ENCODE data around the gene CETP.

- TF ChIP-seq PHB2 (IDR thresholded peaks at IDR 0.05; ENCODE audit: low read depth) (no peak), NR2C1 (IDR thresholded peaks at IDR 0.05) (no peak), NR2C1 (tag; IDR thresholded peaks at IDR 0.05) (no peak), RBBP5 (IDR thresholded peaks at IDR 0.05; ENCODE audit: borderline replicate concordance, insufficient read depth, low read length, poor library complexity, severe bottlenecking) (no peak)
These were observed 55.1 kb downstream of the CETP start for GRCh38 chr16:57016831-57017230.

Measured in K562 (cell line).